Right lobe of liver (tissue), 6 donors: ENCODE measurements around the gene MPLKIP. TPM values are rescaled to one million over a fixed set of nuclear protein-coding genes. Genes with fewer than 3 reads are reported as not detected.
A peak's percentile ranks its signal among the peaks of the same experiment; 100 is the strongest.

ENCODE experiments used
- ATAC-seq, 4 donors: fragments of 200-7000 bp; cut with Tn5 transposase; one replicate each; pipeline ENCODE4 v1.9.1; 2020; ENCODE audit warnings: mild to moderate bottlenecking in 4 of 4, moderate library complexity in 4 of 4
- DNase-seq, 3 donors: peaks; one replicate each; pipeline ENCODE4 v3.0.0-alpha.2; 2020
- H3K27ac ChIP-seq, 3 donors: fragments of 200-600 bp; one replicate each; pipeline ENCODE4 v1.8.0; 2022
- H3K27me3 ChIP-seq, 2 donors: fragments of 200-600 bp; one replicate each; pipeline ENCODE4 v1.8.0; 2022
- H3K36me3 ChIP-seq, 4 donors: fragments of 200-600 bp; sonication (generic) in 1 of 4; one replicate each; pipeline versions ENCODE4 v1.5.1 to v1.8.0; 2017 to 2022; ENCODE audit warnings: control low read depth in 1 of 4
- H3K4me1 ChIP-seq, 4 donors: fragments of 200-600 bp; sonication (generic) in 1 of 4; one replicate each; pipeline versions ENCODE4 v1.5.1 to v1.8.0; 2017 to 2022; ENCODE audit warnings: control low read depth in 1 of 4
- H3K4me3 ChIP-seq, 3 donors: fragments of 200-600 bp; one replicate each; pipeline ENCODE4 v1.8.0; 2022
- H3K9me3 ChIP-seq, 4 donors: fragments of 200-600 bp; sonication (generic) in 1 of 4; one replicate each; pipeline versions ENCODE4 v1.5.1 to v1.8.0; 2017 to 2022; ENCODE audit warnings: control low read depth in 1 of 4
- POLR2A ChIP-seq: fragments of 450-650 bp; IDR thresholded peaks from one replicate; pipeline ENCODE4 v1.6.1; 2017; ENCODE audit warnings: antibody characterized with exemption, mild to moderate bottlenecking
- WGBS: methylation state at CpG from one replicate; pipeline ENCODE4 v1.1.6; 2018; ENCODE audit warnings: low coverage, low lambda C conversion rate; ENCODE audit not compliant: insufficient coverage; ENCODE audit errors: missing lambda C conversion rate; 5-methylcytosine and 5-hydroxymethylcytosine counted together
- intact Hi-C, 2 donors: fragments of 100-400 bp; cut with DNase I; formaldehyde crosslinking; loops; one replicate each; pipeline versions ENCODE4 v1.11.2 to v1.14.1; 2022
- total RNA-seq, 6 experiments: library from RNA; depleted of rRNA in 2 of 6; stranded (reverse); fragments of >200 nt in 2 of 6; fragmentation: NEBNext Ultra II Directional in 3 of 6; extraction: Animal tissue kit (Norgen Biotek cat#: 25700) in 3 of 6; gene quantifications; one replicate each; pipeline versions ENCODE4 v1.1.0 to v1.2.4, GENCODE V29; 2016 to 2023
- TF ChIP-seq, protein P1 (sequence below), 4 donors: fragments of 200-600 bp in 3 of 4; fragments of 450-650 bp in 1 of 4; IDR thresholded peaks; one replicate each; pipeline versions ENCODE4 v1.5.1 to v1.8.0; 2016 to 2022; ENCODE audit warnings: antibody characterized with exemption in 4 of 4, mild to moderate bottlenecking in 2 of 4
- donor health status: DM: no; HTN: yes; CAD: no.
- donor health status: DM: no; HTN: no; CAD: no.
- donor health status: DM: no; HTN: no; CAD: no.
- donor health status: DM: no; HTN: yes; CAD: no.
- donor health status: DM: no; HTN: yes; CAD: no.

The MPLKIP gene
- total RNA-seq, 6 experiments from 2014 or later: 18.4 to 59.9 (median 38.9) TPM

- TF ChIP-seq POLR2A: no peak
- TF ChIP-seq, protein P1, sequence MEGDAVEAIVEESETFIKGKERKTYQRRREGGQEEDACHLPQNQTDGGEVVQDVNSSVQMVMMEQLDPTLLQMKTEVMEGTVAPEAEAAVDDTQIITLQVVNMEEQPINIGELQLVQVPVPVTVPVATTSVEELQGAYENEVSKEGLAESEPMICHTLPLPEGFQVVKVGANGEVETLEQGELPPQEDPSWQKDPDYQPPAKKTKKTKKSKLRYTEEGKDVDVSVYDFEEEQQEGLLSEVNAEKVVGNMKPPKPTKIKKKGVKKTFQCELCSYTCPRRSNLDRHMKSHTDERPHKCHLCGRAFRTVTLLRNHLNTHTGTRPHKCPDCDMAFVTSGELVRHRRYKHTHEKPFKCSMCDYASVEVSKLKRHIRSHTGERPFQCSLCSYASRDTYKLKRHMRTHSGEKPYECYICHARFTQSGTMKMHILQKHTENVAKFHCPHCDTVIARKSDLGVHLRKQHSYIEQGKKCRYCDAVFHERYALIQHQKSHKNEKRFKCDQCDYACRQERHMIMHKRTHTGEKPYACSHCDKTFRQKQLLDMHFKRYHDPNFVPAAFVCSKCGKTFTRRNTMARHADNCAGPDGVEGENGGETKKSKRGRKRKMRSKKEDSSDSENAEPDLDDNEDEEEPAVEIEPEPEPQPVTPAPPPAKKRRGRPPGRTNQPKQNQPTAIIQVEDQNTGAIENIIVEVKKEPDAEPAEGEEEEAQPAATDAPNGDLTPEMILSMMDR (IDR thresholded peaks at IDR 0.05): no peak
- H3K9me3 ChIP-seq: no peaks in the 10 kb centered on the region
- no peaks in the 10 kb centered on the region for H3K27me3 ChIP-seq
- no peak overlapping the region for H3K4me3 ChIP-seq
- peak in 3 of 4 donors; percentile 51 to 74 (median 62) for ATAC-seq
- no peak overlapping the region for H3K27ac ChIP-seq
- no peaks in the 10 kb centered on the region for H3K36me3 ChIP-seq
- WGBS: 38% methylated on average over 4 of the region's 4 CpGs
- DNase-seq: no peak
- intact Hi-C loops: no loop called here
- peaks cover 0 to 10% (median 0%) of the 10 kb centered on the region in 4 donors for H3K4me1 ChIP-seq
These were observed 28.4 kb downstream of the MPLKIP start for GRCh38 chr7:40105879-40106473.

GRCh38 chr7:40102897-40103296, 31.5 kb downstream of the MPLKIP start:
- intact Hi-C loops: no loop called here
- 73% methylated on average over 2 of the region's 2 CpGs for WGBS
- Histone ChIP-seq H3K4me3 (no peak overlapping the region), H3K27me3 (no peaks in the 10 kb centered on the region), H3K4me1 (peaks cover 0 to 34% (median 3%) of the 10 kb centered on the region in 4 donors), H3K9me3 (no peaks in the 10 kb centered on the region), H3K27ac (no peak overlapping the region), H3K36me3 (no peaks in the 10 kb centered on the region)
- TF ChIP-seq, protein P1 (IDR thresholded peaks at IDR 0.05): no peak
- no peak for TF ChIP-seq POLR2A
- ATAC-seq (no peak), DNase-seq (no peak)

DNA sequence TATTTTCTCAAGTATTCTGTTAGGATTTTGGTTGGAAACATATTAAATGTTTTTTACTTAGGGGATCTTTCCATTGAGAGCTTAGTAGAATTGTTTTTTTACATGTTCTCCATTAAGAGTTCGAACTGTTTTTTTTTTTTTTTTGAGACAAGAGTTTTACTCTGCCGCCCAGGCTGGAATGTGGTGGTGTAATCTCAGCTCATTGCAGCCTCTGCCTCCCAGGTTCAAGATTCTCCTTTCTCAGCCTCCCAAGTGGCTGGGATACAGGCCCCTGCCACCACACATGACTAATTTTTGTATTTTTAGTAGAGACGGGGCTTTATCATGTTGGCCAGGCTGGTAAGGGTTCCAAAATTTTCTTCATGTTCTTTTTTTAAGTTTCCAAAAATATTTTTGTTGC, 33.2 kb downstream of the MPLKIP start:
- TF ChIP-seq POLR2A: no peak
- TF ChIP-seq, protein P1 (IDR thresholded peaks at IDR 0.05): no peak
- 37% methylated on average over 3 of the region's 3 CpGs for WGBS
- H3K9me3 ChIP-seq: no peaks in the 10 kb centered on the region
- DNase-seq (no peak), ATAC-seq (no peak)
- intact Hi-C loops: no loop called here
- H3K36me3 ChIP-seq: no peaks in the 10 kb centered on the region
- no peak overlapping the region for H3K27ac ChIP-seq
- H3K4me1 ChIP-seq: peaks cover 0 to 49% (median 11%) of the 10 kb centered on the region in 4 donors
- no peaks in the 10 kb centered on the region for H3K27me3 ChIP-seq
- H3K4me3 ChIP-seq: no peak overlapping the region

DNA sequence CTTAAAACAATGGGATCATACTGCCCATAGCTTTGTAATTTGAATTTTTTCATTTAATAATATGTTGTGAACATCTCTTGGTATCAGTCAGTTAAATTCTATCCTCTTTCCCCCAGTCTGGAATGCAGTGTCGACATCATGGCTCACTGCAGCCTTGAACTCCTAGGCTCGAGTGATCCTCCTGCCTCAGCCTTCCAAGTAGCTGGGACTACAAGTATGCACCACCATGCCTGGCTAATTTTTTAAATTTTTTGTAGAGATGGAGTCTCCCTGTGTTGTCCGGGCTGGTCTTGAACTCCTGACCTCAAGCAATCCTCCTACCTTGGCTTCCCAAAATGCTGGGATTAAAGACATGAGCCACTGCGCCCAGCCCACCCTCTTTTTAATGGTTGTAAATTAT, 34.6 kb downstream of the MPLKIP start:
- Histone ChIP-seq H3K27ac (peak overlapping the region in 2 of 3 donors; percentile 82 to 90), H3K9me3 (no peaks in the 10 kb centered on the region), H3K4me1 (peaks cover 0 to 50% (median 13%) of the 10 kb centered on the region in 4 donors), H3K27me3 (no peaks in the 10 kb centered on the region), H3K36me3 (no peaks in the 10 kb centered on the region), H3K4me3 (no peak overlapping the region)
- no peak for ATAC-seq
- no peak for TF ChIP-seq POLR2A
- TF ChIP-seq, protein P1 (IDR thresholded peaks at IDR 0.05): no peak
- intact Hi-C loops: no loop called here
- 60% methylated on average over 4 of the region's 4 CpGs for WGBS
- DNase-seq: no peak
